Esophagus squamous epithelium (tissue), 5 donors: ENCODE results near the gene GAS7. TPM values are rescaled to one million over a fixed set of nuclear protein-coding genes. Genes with fewer than 3 reads are reported as not detected.

Experiments
- DNase-seq: peaks from one replicate; lab custom pipeline; 2025; lab: John Stamatoyannopoulos, UW
- H3K27ac ChIP-seq, 4 donors: fragments of 200-600 bp; sonication (generic); one replicate each; pipeline ENCODE4 v1.5.1; 2016 to 2019; ENCODE audit warnings: mild to moderate bottlenecking in 1 of 4
- H3K27me3 ChIP-seq, 4 donors: fragments of 200-600 bp; sonication (generic); 1 replicate in 3 of 4; 2 replicates in 1 of 4; pipeline versions ENCODE4 v1.5.1 to v1.6.0; 2017 to 2021; ENCODE audit warnings: antibody characterized with exemption in 1 of 4
- H3K36me3 ChIP-seq, 3 donors: fragments of 200-600 bp; sonication (generic); one replicate each; pipeline ENCODE4 v1.5.1; 2016 to 2019
- H3K4me1 ChIP-seq, 3 donors: fragments of 200-600 bp; sonication (generic); one replicate each; pipeline ENCODE4 v1.5.1; 2017 to 2019
- H3K4me3 ChIP-seq, 4 donors: fragments of 200-600 bp; sonication (generic); 1 replicate in 3 of 4; 2 replicates in 1 of 4; pipeline ENCODE4 v1.5.1; 2016 to 2019; ENCODE audit warnings: mild to moderate bottlenecking in 2 of 4, moderate library complexity in 1 of 4
- H3K9me3 ChIP-seq, 3 donors: fragments of 200-600 bp; sonication (generic); one replicate each; pipeline ENCODE4 v1.5.1; 2016 to 2019
- CTCF ChIP-seq, 6 experiments: fragments of 450-650 bp in 4 of 6; fragments of 200-600 bp in 2 of 6; sonication (generic) in 2 of 6; IDR thresholded peaks; one replicate each; pipeline ENCODE4 v1.5.1; 2016 to 2019; ENCODE audit warnings: antibody characterized with exemption in 6 of 6, mild to moderate bottlenecking in 4 of 6, moderate library complexity in 4 of 6
- POLR2A ChIP-seq, 4 donors: fragments of 450-650 bp; IDR thresholded peaks; one replicate each; pipeline ENCODE4 v1.6.1; 2017; ENCODE audit warnings: antibody characterized with exemption in 4 of 4, mild to moderate bottlenecking in 4 of 4, moderate library complexity in 3 of 4
- WGBS, 2 donors: methylation state at CpG; one replicate each; pipeline ENCODE4 v1.1.5; 2018; 5-methylcytosine and 5-hydroxymethylcytosine counted together
- intact Hi-C: fragments of 100-400 bp; cut with DNase I; formaldehyde crosslinking; loops from one replicate; pipeline ENCODE4 v1.15.0; 2022
- total RNA-seq, 4 donors: library from RNA; depleted of rRNA; stranded (reverse); fragments of >200 nt; gene quantifications; one replicate each; pipeline ENCODE4 v1.1.0, GENCODE V29; 2016
- donor health status: DM: yes; HTN: yes; CAD: no.

The GAS7 gene
- total RNA-seq, 4 donors from 2014 or later: 16.8 to 39.1 (median 30.1) TPM

GRCh38 chr17:10119203-10120108, 79.0 kb downstream of the GAS7 start:
- H3K4me3 ChIP-seq: no peak overlapping the region
- intact Hi-C loops: no loop called here
- DNase-seq: no peak
- H3K27me3 ChIP-seq: no peaks in the 10 kb centered on the region
- peak overlapping the region; percentile 55 to 87 (median 79) for H3K27ac ChIP-seq
- no peaks in the 10 kb centered on the region for H3K36me3 ChIP-seq
- TF ChIP-seq POLR2A (IDR thresholded peaks at IDR 0.05) (no peak), CTCF (IDR thresholded peaks at IDR 0.05) (peak in 1 of 6 experiments; percentile 19)
- 18 to 33% methylated on average over 4 to 7 of the region's 8 CpGs for WGBS, 2 donors
- H3K9me3 ChIP-seq: no peaks in the 10 kb centered on the region
- peaks cover 41 to 92% (median 45%) of the 10 kb centered on the region in 3 donors for H3K4me1 ChIP-seq

DNA sequence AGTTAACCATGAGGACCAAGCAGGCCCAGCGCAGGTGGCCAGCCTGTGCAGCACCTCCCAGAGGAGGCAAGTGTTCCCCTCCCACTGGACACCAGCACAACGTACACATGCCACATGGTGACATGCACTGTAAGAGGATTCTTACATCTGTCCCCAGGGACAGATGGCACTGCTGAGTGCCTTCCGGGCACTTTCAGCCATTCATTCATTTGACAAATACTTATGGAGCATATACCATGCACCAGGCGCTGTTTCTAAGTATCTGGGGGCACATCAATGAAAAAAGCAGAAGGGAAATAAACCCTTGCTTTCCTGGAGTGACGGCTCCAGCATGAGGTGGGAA, 79.6 kb downstream of the GAS7 start:
- Histone ChIP-seq H3K27ac (peak overlapping the region; percentile 55 to 87 (median 79)), H3K27me3 (no peaks in the 10 kb centered on the region), H3K36me3 (no peaks in the 10 kb centered on the region), H3K4me1 (peaks cover 48 to 95% (median 52%) of the 10 kb centered on the region in 3 donors), H3K9me3 (no peaks in the 10 kb centered on the region), H3K4me3 (no peak overlapping the region)
- TF ChIP-seq POLR2A (IDR thresholded peaks at IDR 0.05): no peak
- no peak for TF ChIP-seq CTCF (IDR thresholded peaks at IDR 0.05)
- WGBS, 2 donors: 74% methylated on average over 4 to 5 of the region's 5 CpGs
- intact Hi-C loops: no loop called here
- DNase-seq: no peak

- Histone ChIP-seq H3K4me3 (no peak overlapping the region), H3K36me3 (no peaks in the 10 kb centered on the region), H3K27ac (peak overlapping the region in 2 of 4 donors; percentile 28 to 91), H3K27me3 (no peaks in the 10 kb centered on the region), H3K9me3 (no peaks in the 10 kb centered on the region), H3K4me1 (peaks cover 49 to 92% (median 55%) of the 10 kb centered on the region in 3 donors)
- peak in 1 of 6 experiments; percentile 7 for TF ChIP-seq CTCF (IDR thresholded peaks at IDR 0.05)
- no peak for TF ChIP-seq POLR2A (IDR thresholded peaks at IDR 0.05)
- no peak for DNase-seq
- WGBS, 2 donors: 72% methylated on average over 5 to 7 of the region's 7 CpGs
- intact Hi-C loops: no loop called here
Measured at GRCh38 chr17:10117581-10118001, 80.8 kb downstream of the GAS7 start.

- WGBS, 2 donors: 65 to 70% methylated on average over 5 of the region's 5 CpGs
- Histone ChIP-seq H3K27ac (peak overlapping the region in 1 of 4 donors; percentile 91), H3K36me3 (no peaks in the 10 kb centered on the region), H3K4me3 (no peak overlapping the region), H3K4me1 (peaks cover 49 to 85% (median 55%) of the 10 kb centered on the region in 3 donors), H3K27me3 (no peaks in the 10 kb centered on the region), H3K9me3 (no peaks in the 10 kb centered on the region)
- intact Hi-C loops: no loop called here
- TF ChIP-seq CTCF (IDR thresholded peaks at IDR 0.05) (no peak), POLR2A (IDR thresholded peaks at IDR 0.05) (no peak)
- no peak for DNase-seq
Measured at GRCh38 chr17:10116753-10117420, 81.5 kb downstream of the GAS7 start.

DNA sequence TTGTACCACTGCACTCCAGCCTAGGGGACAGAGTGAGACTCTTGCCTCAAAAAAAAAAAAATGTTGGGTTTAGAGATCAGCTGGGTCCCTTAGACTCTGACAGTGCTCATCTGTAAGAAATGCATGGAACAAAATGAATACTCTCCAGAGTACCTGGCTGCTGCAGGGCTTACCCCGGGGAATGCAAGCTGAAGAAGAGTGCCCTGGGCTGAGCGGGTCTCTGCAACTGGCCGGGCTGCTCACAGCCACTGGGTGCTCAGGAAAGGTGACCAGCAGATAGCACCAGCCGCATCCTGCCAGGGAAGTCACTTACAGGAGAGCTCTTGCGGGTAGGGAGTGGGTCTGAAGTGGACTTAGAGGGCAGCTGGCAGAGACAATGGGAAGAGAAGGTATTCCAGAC, 82.1 kb downstream of the GAS7 start:
- Histone ChIP-seq H3K27ac (peak overlapping the region in 3 of 4 donors; percentile 86 to 95 (median 91)), H3K36me3 (no peaks in the 10 kb centered on the region), H3K9me3 (no peaks in the 10 kb centered on the region), H3K4me1 (peaks cover 49 to 80% (median 55%) of the 10 kb centered on the region in 3 donors), H3K4me3 (no peak overlapping the region), H3K27me3 (no peaks in the 10 kb centered on the region)
- no peak for TF ChIP-seq CTCF (IDR thresholded peaks at IDR 0.05)
- TF ChIP-seq POLR2A (IDR thresholded peaks at IDR 0.05): no peak
- intact Hi-C loops: no loop called here
- no peak for DNase-seq
- WGBS, 2 donors: 81 to 92% methylated on average over 5 of the region's 5 CpGs
